ENCODE data around the gene AREL1.

DNA sequence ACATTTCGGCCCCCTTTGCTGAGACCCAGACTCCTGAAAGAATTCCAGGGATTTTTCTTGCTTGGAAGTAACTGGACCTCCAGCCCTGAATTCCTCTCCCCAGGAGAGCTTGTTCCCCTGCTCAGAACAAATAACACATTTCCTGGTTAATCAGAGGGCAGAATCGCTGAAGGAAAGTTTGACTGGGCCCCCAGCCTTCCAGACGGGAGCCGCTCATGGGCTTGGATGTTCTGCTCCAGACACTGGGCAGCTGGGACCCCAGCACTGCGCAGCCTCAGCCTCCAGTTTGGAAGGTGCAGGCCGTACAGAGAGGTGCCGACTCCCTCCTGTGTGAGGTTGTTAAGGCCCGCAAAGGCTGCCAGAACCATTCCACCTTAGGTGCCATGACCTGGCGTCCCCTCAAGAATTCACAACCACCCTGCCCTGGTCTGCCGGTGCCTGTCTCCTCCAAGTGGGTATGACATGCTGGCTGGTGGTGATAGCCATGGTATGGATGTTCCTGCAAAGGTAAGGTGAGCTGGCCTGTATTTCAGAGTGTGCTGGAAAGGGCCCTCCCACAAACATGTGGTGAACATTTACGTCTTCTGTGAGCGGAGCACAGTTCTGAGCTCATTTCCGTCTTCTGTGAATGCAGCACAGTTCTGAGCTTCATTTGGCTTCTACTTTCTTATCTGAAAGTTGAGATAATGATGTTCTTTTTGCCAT lies 95.7 kb downstream of the AREL1 start:
- no peak for TF ChIP-seq YY1 (IDR thresholded peaks at IDR 0.05; ENCODE audit: insufficient read depth, insufficient read length)
- no peak for TF ChIP-seq ZNF274 (IDR thresholded peaks at IDR 0.05; ENCODE audit: low read depth, low read length)
